Adrenal gland (tissue), 5 donors: ENCODE data around the gene JKAMP.

ENCODE experiments used
- POLR2A ChIP-seq, 2 donors: fragments of 450-650 bp; IDR thresholded peaks; one replicate each; pipeline ENCODE4 v1.6.1; 2017; ENCODE audit warnings: antibody characterized with exemption in 2 of 2, mild to moderate bottlenecking in 2 of 2, moderate library complexity in 1 of 2
- TF ChIP-seq, protein P1 (sequence below), 6 experiments: fragments of 450-650 bp in 4 of 6; fragments of 200-600 bp in 2 of 6; sonication (generic) in 1 of 6; IDR thresholded peaks; 1 replicate in 5 of 6; 2 replicates in 1 of 6; pipeline versions ENCODE4 v1.5.1 to v1.8.0; 2016 to 2021; ENCODE audit warnings: antibody characterized with exemption in 6 of 6, mild to moderate bottlenecking in 2 of 6, moderate library complexity in 1 of 6
- donor health status: DM: no; HTN: no; CAD: no.

DNA sequence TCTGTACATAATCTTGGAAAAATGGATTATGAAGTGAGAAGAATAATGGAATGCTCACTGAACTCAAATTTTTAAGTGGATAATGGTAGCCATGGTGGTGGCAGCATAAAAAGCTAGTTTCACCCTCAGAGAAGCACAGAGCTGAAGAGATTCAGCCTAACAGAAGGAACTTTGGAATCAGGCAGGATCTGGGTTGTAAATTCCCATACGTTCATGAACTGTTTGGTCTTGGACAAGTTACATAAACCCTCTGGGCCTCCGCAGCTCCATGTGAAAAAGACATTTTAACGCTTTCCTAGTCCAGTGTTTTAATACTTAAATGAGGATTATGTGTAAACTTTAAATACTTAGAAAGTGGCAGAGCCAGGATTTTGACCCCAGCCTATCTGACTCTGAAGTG, 26.6 kb downstream of the JKAMP start:
- TF ChIP-seq, protein P1, sequence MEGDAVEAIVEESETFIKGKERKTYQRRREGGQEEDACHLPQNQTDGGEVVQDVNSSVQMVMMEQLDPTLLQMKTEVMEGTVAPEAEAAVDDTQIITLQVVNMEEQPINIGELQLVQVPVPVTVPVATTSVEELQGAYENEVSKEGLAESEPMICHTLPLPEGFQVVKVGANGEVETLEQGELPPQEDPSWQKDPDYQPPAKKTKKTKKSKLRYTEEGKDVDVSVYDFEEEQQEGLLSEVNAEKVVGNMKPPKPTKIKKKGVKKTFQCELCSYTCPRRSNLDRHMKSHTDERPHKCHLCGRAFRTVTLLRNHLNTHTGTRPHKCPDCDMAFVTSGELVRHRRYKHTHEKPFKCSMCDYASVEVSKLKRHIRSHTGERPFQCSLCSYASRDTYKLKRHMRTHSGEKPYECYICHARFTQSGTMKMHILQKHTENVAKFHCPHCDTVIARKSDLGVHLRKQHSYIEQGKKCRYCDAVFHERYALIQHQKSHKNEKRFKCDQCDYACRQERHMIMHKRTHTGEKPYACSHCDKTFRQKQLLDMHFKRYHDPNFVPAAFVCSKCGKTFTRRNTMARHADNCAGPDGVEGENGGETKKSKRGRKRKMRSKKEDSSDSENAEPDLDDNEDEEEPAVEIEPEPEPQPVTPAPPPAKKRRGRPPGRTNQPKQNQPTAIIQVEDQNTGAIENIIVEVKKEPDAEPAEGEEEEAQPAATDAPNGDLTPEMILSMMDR (IDR thresholded peaks at IDR 0.05): no peak
- TF ChIP-seq POLR2A (IDR thresholded peaks at IDR 0.05): no peak
